ENCODE results near the gene SH2D6. TPM values are rescaled to one million over a fixed set of nuclear protein-coding genes. Genes with fewer than 3 reads are reported as not detected.

The SH2D6 gene
- total RNA-seq, 4 donors from 2014 or later, result not detected

GRCh38 chr2:85472261-85472660, 53.7 kb downstream of the SH2D6 start:
- no peak overlapping the region for H3K27ac ChIP-seq
- H3K27me3 ChIP-seq, result no peaks in the 10 kb centered on the region
- intact Hi-C loops (cut with DNase I; ENCODE audit: low total_unique reads), result no loop called here
- H3K36me3 ChIP-seq, result no peaks in the 10 kb centered on the region
- no peak for DNase-seq
- no peak overlapping the region for H3K4me3 ChIP-seq
- H3K4me1 ChIP-seq, result no peaks in the 10 kb centered on the region
- no peaks in the 10 kb centered on the region for H3K9me3 ChIP-seq
- no peak for TF ChIP-seq CTCF (IDR thresholded peaks at IDR 0.05)
- TF ChIP-seq POLR2A (IDR thresholded peaks at IDR 0.05), result no peak

GRCh38 chr2:85475799-85476490, 57.4 kb downstream of the SH2D6 start:
- TF ChIP-seq CTCF (IDR thresholded peaks at IDR 0.05) (no peak), POLR2A (IDR thresholded peaks at IDR 0.05) (no peak)
- no peak overlapping the region for H3K4me3 ChIP-seq
- H3K27me3 ChIP-seq, result no peaks in the 10 kb centered on the region
- no peaks in the 10 kb centered on the region for H3K9me3 ChIP-seq
- DNase-seq, result no peak
- no peak overlapping the region for H3K27ac ChIP-seq
- no peaks in the 10 kb centered on the region for H3K4me1 ChIP-seq
- no peaks in the 10 kb centered on the region for H3K36me3 ChIP-seq
- intact Hi-C loops (cut with DNase I; ENCODE audit: low total_unique reads), result no loop called here

- Histone ChIP-seq H3K36me3 (no peaks in the 10 kb centered on the region), H3K27ac (no peak overlapping the region), H3K4me1 (no peaks in the 10 kb centered on the region), H3K27me3 (no peaks in the 10 kb centered on the region), H3K4me3 (no peak overlapping the region), H3K9me3 (no peaks in the 10 kb centered on the region)
- intact Hi-C loops (cut with DNase I; ENCODE audit: low total_unique reads), result no loop called here
- TF ChIP-seq CTCF (IDR thresholded peaks at IDR 0.05) (no peak), POLR2A (IDR thresholded peaks at IDR 0.05) (no peak)
- no peak for DNase-seq
These were observed 58.1 kb downstream of the SH2D6 start for GRCh38 chr2:85476624-85477023.

- intact Hi-C loops (cut with DNase I; ENCODE audit: low total_unique reads), result no loop called here
- no peak overlapping the region for H3K27ac ChIP-seq
- H3K4me1 ChIP-seq, result no peaks in the 10 kb centered on the region
These were observed 59.4 kb downstream of the SH2D6 start for GRCh38 chr2:85477884-85478283.

More at GRCh38 chr2:85477884-85478283, 59.4 kb downstream of the SH2D6 start:
- DNase-seq, result no peak
- Histone ChIP-seq H3K4me3 (no peak overlapping the region), H3K9me3 (no peaks in the 10 kb centered on the region), H3K36me3 (no peaks in the 10 kb centered on the region), H3K27me3 (no peaks in the 10 kb centered on the region)
- TF ChIP-seq POLR2A (IDR thresholded peaks at IDR 0.05) (no peak), CTCF (IDR thresholded peaks at IDR 0.05) (no peak)
